Stimulated activated CD4-positive, alpha-beta T cell treated with anti-CD3 and anti-CD28 coated beads, Interleukin-15, amount 100 ng/mL, for 24 hours (primary cell): Measurements from ENCODE around the gene CRACR2B.

Experiments
- DNase-seq: peaks from one replicate; pipeline ENCODE4 v3.0.0-alpha.2; 2020

CRACR2B gene

DNA sequence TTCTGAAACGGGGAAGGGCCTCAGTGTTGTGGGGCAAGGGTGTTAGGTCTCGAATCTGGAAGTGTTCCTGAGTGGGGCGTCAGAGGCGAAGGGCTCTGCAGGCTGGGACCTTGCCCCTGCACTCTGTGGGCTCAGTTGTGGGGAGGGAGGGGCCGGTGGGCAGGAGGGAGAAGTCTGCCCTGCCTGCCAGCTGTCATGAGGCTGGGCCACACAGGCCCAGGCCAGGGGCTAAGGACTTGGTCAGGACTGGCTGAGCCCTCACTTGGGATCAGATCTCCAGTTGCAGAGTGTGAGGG, at the start of gene CRACR2B:
Gene CRACR2B (plus strand): TSS at position 23 of the 296 bp plus-strand sequence. CDS start 689 bp downstream, outside the sequence.
- no peak for DNase-seq

DNA sequence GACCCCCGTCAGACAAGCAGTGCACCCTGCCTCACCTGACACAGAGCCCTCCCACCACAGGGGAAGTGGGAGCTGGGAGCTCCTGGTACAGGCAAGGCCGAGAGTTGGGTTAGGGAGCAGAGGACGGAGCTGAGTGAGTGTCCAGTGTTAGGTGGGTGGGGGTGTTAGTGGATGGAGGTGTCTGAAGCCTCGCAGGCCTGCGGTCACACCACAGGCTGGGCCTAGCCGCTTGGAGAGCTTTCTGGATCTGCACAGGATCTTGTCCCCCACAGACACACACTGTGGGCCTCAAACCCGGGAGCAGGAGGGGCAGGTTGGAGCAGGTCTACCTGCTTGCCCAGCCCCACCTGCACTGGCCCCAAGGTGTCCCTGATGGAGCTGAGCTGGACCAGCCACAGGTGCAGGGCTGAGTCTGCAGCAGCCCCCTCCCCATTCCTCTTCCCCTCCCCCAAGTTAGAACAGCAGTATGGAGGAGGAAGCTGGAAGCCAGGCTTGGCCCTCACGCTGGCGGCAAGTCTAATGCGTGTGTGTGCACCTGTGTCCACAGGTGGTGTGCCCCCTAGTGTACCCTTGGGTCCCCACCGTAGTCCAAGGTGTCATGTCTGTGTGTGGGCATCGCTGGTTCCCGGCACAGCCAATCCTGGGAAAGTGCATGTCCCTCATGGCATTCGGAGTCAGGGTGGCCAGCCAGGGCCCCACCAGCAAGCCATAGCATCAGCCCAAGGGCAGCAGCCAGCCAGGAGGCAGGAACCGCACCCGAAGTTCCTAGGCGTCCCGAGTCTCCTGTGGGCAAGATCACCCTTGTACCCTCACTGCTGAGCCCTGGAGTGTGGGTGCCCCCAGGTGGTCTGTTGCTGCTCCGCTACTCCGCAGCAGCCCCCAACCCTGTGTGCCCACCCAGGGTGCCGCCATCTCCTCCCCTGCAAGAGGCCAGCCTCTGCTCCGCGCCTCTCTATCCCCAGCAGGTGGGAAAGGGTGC, 48.5 kb upstream of the CRACR2B start:
- no peak for DNase-seq

DNA sequence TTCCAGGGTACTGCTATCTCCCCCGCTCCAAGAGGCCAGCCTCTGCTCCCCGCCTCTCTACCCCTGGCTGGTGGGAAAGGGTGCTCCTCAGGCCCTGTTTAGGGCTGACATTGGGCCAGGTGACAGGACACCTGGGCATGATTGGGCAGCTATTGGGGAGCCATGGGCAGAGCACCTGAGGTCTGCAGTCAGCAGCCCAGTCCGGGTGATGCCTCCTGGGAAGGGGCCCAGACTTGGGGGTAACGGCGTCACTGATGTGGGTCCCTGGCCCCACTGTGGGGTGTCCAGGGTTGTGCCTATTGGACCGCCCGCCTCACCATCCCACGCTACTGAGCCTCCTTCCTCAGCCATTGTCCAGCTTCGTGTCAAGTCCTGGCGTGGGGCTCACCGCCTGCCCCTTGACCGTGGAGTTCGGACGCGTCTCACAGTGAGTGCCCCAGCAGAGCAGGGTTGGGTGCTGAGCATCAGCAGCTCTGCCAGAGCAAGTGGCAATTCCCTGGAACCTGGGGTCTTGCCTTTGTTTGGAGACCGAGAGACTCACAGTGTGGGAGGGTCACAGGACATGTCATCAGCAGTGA, 47.7 kb upstream of the CRACR2B start:
- DNase-seq = no peak

DNA sequence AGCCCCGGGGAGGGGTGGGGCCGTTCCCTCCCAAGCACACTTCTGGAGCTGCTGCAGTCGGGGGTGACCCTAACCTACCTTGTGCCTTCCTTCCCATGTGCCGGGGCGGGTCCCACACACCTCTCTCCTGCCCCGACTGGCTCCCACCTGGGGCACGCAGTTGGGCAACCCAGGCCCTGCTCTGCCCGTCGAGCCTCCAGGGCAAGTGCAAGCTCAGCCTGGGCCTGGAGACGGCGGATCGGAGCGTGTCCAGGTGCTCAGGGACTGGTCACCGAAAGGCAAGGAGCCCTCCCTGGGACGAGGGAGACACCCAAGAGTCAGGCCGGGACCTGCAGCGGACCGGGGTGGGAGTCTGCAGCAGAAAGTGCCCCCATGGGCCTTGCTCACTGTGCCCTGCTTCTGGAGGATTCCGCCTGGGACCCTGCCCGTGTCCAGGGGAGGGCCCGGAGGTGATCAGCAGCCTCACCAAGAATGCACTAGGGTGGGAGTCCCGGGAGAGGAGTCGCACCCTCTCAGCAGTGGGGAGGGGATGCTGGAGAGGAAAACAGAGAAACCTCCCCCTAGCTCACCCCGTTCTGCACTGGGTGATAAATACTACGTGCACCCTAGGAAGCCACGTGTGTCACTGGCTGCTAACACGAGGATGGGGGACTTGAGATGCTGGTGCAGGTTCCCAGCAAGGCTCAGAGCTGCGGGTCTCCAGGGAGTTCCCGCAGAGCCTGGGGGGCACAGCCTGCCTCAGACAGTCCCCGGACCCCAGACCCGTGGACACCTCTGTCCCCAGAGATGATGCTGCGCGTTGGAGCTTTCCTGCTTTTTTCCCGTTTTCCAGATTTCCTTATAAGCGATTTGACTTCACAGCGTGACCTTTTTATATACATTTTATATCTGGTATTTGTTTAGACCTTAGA, 45.2 kb upstream of the CRACR2B start:
- DNase-seq = no peak

DNA sequence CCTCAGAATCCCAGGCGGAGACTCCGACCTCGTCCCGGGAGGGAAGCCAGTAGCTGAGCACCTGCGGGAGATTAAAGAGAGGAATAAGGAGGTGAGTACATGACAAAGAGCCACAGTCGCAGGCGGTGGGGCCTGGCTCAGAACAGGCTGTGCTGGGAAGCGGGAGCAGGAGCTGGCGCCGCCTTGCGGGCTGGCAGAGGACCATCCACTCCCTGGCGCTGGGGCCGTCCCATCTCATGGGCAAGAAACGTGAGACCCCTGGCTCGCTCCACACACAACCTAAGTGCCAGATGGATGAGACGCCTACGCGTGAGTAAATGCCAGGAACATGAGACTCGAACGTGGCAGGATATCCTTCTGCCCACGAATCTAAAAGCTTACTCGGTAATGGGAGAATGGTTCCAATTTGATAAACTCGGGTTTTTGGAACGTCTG, 44.1 kb upstream of the CRACR2B start:
- DNase-seq = no peak

DNA sequence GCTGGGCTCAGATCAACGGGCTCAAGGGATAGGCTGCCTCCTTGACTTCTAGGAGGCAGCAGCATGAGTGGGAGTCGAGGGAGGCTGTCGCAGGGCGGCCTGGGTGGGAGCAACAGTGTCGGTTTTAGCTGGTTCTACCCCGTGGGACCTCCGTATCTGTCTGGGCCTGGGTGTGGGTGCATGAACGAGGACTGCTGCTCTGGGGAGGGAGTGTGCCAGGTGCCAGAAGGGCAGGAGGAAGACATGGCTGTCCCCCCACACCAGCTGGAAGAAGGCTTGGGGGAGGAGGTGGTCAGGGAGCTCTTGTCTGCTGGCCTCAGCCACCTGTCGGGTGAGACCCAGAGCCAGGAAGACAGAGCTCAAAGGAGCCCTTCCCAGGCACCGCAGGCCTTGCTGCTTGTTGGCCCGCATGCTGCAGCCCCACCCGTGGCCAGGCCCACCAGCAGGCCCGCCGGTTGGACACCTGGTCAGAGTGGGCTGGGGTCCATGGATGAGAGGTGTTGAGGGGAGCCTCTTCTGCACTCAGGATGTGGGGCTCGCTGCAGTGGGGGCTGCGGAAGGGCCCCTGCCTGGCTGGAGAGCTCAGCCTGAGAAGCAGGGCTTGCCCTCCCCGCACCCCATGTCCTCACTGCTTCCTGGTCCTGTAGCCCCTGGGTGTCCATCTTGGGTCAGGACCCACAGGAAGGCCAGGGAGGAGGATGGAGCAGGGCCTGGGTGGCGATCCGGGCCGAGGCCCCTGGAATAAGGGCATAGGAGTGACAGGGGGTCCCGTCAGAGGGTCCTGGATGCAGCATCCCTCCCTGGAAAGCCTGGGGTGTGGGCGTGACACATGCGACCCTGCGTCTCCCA, 41.3 kb upstream of the CRACR2B start:
- DNase-seq = no peak

DNA sequence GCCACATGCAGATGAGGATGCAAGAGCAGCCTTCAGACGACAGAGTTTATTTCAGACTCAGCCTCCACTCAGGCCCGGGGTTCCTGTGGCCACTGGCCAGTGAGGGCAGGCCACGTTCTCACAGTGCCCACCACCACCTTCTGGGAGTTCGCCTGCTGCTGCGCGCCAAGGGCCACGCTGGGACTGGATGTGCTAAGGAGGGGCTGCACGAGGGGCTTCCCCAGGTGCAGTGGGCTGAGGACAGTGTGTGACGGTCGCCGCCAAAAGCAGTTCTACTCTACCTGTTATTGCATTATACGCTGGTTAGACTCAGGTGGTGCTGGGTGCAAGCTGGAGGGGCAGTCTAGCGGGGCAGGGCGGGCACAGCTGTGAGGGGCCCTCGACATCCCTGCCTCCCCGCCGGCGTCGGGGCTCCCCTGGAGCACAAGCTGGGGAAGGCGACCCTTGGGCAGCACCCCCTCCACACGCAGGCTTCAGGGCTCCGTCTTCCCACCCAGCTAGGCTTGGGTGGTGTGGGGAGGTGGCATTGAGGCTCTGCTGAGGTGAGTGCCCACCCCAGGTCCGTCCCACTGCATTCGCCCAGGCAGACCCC, 40.5 kb upstream of the CRACR2B start:
- no peak for DNase-seq

DNA sequence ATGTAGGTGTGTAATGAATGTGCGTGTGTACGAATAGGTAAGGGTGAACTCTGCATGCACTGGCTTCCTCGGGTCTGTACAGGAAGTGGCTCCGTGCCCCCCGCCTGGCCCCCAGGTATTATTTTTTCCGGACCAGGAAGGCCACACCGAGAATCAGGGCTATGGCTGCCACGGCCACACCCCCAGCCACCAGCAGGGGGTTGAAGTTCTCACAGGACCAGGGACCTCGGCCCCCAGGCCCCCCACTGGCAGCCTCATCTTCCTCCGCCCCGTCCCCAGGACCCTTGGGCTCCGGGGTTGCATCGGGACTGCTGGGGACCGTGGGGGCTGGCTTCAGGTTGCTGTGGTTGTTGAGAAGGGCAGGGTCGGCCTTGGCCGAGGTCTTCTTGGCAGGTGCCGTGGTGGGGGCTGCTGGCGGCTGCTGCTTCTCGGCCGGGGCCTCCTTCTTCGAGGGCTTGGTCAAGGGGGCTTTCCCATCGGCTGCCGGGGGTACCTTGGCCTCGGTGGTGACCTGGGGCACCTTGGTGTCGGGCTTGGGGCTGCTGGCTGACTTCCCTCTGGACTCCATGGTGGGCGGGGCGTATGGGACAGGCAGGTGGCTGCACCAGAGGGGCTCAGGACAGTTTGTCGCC, 39.6 kb upstream of the CRACR2B start:
- no peak for DNase-seq

DNA sequence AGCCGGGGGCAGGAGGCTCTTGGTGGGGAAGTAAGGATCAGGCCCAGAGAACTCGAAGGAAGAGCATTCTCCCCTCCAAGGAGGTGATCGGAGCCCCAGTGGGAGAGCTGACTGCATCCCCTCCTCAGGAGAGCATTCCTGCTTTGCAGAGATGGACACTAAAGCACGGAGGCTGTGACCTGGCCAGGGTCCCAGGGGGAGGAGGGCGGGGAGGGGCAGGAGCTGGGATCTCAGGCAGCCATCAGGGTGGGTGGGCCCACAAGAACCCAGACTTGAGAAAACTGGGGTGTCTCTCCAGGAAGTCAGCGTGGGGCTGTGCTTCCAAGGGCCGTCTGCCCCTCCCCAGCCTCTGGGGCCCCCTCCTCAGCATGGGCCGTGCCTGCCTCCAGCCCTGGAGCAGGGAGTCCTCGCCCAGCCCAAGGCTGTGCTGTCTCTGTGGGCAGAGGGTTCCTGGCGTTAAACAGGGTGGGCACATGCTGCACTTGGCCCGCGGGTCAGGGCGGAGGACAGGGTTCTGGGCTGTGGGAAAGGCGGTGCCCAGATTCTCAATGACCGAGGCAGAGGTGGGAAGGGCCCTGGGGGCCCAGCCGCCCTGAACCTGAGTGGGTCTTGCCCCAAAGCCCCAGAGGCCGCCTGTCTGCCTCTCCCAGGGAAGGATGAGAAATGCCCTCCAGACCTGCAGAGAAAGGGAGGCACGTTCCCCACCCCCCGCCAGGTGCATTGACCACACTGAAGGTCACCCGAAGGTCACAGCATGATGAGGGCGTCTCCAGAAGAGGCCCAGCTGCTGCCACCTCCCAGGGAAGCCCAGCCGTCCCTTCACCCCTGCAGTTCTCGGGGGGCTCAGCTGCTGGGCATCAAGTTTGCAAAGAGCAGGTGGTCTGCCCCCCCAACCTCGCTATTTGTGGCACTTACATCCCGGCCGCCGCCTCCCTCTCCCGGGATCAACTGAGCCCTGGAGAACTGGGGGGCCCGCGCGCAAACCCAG, 38.5 kb upstream of the CRACR2B start:
- DNase-seq = no peak

DNA sequence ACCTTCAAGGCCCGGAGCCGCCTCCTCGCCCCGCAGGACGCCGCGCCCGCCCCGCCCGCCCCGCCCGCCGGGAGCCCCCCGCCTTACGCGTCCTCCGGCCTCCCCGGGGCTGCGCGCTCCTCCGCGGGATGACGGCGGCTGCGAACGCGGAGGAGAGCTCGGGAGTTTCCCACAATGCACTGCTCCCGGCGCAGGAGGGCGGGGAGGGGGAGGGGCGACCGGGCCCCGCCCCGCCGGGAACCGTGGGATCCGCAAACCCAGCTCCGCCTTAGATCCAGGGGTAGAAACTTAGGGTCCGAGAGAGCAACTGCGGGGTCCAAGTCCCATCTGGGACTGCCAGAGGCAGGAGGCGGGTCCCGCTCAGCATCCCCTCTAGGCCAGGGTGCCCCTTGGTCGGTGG, 37.8 kb upstream of the CRACR2B start, which contains the start of gene CEND1:
Gene CEND1 (minus strand): TSS at position 148 of the 400 bp plus-strand sequence. CDS start 1,514 bp downstream, outside the sequence.
- DNase-seq = peak; percentile 74

DNA sequence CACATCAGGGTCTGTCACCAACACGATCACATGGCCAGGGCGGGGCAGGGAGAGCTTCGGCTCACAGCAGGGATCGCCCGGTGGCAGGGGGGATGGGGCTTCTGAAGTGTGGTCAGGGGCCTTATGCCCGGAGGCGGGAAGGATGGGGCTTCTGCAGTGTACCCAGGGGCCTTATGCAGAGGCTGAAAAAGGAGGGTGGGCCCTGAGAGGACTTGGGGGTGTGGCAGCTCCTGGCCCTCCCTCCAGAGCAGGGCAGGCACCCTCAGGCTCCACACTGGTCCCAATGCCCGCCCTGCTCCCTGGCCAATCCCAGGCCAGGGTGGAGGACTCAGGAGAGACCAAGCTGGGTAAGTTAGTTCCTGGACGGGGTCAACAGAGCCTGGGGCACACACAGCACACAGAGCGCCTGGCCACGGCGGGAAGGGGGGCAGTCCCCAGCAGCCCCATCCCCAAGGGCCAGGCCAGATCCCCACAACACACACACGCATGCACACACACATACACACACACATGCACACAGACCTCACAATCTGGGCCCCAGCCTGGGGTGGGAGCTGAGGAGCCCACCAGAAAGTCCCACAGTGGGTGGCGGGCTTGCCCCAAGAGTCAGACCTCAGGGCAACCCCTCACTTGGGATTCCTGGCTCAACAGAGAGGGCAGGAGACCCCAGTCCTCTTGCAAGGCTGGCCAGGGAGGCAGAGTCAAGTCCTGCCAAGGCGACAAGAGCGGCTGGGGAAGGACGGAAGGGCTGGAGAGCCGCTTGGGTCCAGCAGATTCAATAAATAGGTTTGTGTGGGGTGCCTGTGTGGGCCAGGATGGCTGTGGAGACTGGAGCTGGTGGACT, 36.8 kb upstream of the CRACR2B start:
- no peak for DNase-seq

DNA sequence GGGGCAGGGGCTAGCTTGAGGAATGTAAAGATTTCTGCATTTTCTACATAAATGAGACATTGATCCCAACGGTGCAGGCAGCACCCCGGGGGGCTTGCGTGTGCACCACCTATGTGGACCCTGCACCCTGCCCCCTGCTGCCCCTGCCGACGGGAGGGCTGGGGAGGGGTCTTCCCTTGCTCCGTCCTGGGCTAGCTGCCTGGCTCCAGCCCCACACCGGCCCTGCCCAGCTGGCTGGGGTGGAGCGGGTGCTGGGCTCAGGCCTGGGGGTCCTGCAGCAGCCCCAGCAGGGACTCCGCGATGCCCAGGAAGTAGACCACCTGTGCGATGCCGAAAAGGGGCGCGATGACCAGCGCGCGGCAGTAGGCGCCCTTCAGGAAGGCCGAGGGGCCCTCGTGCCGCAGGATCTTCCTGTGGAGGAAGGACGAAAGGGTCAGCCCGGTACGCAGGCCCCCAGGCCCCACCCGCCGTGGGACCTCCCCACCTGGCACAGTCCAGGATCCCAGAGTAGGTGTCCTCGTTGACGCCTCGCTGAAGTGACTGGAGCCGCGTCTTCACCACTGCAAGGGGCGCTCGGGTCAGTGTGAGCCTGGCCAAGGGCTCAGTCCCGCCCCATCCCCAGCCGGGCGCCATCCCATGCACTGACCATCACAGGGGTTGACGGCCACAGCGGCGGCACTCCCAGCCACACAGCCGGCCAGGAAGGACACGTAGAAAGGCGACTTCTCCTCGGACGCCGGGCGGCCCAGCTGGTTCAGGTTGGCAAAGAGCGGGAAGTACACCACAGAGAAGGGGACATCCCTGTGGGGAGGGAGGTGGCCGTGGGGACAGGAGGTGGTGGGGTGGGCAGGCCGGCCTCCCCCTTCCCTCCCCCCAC, 35.8 kb upstream of the CRACR2B start:
- DNase-seq = no peak

DNA sequence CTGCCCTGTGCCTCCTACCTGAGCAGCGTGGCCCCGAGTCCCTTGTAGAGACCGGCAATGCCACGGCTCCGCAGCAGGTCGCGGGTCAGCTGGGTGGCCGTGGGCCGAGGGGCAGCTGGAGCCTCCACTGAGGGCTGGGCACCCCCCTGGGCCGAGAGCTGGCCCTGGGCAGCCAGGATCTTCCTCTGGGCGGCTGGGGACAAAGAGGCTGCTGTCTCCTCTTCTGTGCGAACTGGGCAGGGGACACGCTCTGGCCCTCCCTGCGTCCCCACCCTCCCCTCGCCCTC, 35.2 kb upstream of the CRACR2B start:
- no peak for DNase-seq

DNA sequence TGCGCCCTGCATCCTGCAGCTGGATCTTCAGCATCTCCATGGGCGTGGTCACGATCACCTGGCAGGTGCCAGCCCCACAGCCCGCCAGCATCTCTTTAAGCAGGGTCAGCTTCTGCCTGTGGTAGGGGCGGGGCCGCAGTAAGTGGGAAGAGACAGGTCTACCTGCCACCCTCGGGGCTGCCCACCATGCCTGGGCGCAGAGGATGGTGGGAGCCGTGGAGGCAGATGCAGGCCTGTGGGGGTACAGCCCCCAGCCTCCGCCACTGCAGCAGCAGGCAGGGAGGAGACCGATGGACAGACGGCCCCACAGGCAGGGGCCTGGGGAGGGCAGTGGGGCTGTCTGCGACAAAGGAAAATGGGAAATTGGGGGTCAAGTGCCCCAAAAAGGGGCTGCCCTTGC, 34.8 kb upstream of the CRACR2B start:
- no peak for DNase-seq

DNA sequence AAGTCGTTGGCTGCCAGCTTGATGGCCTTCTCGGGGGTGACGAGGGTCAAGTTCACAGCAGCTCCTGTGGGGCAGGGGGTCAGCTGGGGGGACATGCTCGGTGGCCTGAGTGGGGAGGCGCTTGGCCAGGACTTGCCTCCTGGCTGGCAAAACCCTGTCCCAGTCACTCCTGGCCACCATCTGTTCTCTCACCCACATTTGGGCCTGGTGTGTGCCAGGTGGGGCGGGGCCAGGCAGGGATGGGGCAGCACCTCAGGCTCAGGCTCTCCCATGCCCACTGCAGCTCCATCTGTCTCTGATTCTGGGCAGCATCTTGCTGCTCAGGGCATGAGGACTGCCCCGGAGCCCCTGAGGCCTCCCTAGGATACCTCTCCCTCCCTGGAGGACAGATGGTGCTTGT, 34.2 kb upstream of the CRACR2B start:
- no peak for DNase-seq

DNA sequence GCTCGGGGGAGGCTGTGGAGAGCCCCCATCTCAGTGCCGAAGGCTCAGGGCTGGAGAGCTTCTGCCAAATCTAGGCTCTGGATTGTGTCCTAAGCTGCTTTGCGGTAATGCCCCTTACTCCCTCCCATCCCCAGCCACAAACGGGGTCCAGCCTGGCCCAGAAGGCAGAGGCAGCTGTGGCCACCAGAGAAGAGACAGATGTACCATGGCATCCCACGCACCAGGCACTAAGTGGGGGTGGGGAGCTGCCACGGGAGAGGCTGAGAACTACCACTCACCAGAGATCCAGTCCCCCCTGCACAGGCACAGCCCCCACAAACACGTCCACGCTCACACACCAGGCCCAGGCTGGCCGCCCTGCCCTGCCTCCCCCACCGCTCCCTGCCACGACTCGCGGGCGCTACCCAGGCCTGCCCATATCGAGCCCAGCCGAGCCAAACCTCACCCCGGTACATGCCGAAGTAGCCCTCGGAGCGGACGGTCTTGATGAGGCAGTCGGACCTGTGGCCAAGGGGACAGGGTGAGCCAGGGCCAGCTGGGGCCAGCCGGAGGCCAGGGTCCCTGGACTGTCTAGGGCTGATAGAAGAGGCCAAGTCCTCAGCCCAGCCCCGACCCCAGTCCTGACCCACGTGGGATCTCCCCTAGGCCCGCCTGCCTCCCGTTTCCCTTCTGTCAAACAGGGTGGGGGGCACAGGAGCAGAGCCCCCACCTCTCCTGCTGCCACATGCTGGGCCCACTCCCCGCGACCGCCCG, 33.5 kb upstream of the CRACR2B start:
- no peak for DNase-seq
